Measurements from ENCODE around the gene POLQ.
A peak's percentile ranks its signal among the peaks of the same experiment; 100 is the strongest.
"Not testable (repeated sequence)": the region's sequence is repeated elsewhere in the genome, so short reads cannot be mapped to it uniquely, and the experiment has no call there.

Gene POLQ

DNA sequence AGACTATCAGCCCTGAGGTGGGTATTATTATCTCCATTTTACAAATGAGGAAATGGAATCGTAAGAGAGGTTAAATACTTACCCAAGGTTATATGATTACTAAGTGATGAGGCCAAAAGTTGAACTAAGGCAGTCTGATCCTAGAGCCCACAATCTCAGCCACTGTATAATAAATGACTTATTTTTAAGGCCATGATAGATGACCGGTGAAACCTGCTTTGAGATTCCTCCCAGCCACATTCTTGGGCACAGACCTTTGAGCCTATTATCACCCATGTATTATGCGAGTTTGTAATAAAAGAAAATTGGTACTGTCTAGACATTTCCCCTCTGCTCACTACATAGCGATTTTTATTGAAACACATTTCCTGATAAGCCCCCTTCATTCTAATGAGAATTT, 37.4 kb downstream of the POLQ start:
- no peak for DNase-seq (ENCODE audit: low spot score)

DNA sequence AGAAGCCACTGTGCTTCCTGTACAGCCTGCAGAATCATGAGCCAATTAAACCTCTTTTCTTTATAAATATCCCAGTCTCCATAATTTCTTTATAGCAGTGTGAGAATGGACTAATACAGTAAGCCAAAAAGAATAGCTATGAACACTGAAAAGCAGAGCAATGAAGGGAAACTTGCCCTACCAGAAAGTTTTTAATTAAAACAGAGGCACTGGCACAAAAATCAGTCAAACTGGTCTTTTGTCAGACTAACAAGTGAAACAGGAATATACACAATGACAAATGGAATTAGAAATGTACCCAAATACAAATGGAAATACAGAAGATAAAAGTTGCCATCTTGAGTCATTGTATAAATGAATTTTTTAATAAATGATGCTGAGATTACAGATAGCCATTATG, 40.5 kb downstream of the POLQ start:
- DNase-seq (ENCODE audit: low spot score), result no peak

DNA sequence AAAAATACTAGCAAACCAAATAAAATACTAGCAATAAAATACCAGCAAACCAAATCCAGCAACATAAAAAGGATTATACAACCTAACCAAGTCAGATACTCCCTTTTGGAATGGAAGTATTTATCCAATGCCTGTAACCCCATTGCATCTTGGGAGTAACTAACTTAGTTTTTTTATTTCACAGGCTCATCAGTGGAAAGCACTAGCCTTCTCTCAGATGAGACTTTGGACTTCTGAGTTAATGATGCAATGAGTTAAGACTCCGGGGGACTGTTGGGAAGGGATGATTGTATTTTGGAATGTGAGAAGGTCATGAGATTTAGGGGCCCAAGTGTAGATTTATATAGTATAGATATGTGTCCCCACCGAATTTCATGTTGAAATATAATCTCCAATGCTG, 41.2 kb downstream of the POLQ start:
- no peak for DNase-seq (ENCODE audit: low spot score)

DNA sequence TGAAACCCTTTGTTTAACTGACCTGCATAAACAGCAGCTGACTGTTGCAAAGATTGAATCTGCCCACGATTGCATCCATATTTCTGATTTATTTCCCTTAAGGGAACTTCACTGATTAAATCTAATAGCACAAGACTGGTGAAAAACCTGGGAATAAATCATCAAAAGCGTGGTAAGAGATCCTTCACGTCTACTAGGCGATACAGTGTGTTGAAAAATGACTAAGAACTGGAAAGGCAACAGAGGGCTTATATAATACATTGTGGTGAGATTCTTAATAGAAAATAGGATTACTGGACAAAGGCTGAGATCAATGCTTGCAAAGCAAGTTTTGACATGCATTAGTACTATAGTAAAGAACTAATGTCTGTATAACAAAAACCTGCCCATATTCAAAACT, 49.0 kb downstream of the POLQ start:
- DNase-seq (ENCODE audit: low spot score), result no peak

DNA sequence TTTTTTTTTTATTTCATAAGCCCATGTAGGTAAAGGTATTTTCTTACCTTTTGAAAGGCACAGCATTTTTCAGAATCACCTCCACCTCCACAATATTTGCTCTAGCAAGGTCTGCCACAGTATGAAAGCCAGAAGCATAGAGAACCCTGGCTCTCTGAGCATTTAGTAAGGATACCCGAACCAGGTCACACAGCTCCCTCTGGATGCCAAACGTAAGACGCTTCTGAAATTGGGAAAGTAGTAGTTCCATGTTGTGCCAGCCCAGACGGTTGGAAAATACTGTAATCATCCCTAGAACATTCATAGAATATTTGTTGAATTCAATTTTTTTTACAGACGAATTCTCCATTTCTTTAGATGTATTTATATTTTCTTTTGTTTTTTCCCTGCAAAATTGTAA, 52.4 kb downstream of the POLQ start:
- DNase-seq (ENCODE audit: low spot score), result no peak

DNA sequence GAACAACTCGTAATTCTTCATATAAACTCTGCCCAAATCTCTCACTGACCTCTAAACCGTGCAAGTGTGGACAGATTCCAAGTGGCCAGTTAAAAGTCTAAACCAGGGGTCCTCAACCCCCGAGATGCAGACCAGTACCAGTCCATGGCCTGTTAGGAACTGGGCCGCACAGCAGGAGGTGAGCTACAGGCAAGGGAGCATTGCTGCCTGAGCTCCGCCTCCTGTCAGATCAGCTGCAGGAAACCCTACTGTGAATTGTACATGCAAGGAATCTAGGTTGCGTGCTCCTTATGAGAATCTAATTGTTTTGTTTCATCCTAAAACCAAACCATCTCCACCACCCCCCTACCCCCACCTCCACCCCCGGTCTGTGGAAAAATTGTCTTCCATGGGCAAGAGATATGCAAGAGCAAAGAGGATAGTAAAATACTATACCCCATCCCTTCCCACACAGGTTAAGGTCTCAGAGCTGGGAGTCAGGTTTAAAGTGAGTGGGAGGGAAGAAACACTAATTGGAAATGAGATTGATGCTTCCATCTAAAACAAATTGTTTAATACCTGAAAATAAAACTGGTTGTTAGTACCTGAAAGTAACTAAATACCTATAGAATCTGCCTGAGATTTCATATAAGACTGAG, 54.0 kb downstream of the POLQ start:
- DNase-seq (ENCODE audit: low spot score), result no peak

DNA sequence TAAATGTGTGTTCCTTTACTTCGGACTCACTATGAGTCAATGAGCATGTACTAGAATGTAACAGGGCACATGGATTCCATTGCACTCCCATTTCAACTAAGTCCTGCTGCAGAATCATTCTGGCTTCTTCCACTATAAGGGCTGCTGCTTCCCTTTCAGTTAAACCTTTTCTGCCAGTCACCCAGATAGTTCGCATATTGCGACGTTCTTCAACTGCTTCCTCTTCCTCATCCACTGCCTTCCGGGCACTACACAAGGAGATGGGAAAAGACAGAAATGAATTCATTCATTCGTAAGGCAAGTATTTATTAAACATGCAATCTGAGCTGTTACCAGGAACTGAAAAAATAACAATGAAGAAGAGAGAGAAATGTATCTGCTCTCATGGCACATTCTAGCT, 55.6 kb downstream of the POLQ start:
- no peak for DNase-seq (ENCODE audit: low spot score)

DNA sequence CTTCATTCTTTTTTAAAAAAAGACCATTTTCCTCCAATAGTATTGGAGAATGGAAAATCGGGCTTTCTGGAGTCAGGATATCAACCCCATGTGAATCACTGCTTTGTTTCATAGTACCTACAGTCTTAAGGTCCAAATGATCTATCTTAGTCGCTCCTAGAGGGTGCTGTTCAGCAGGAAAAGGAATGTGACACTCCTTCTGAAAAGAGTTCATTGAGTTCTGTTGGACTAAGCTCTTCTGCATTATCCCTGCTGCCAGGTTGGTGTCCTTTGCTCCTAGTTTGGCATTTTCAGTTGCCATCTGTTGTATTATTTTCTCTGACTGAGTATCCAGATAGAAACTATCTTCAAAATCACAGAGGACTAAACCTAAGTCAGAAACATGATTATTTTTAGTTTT, 57.2 kb downstream of the POLQ start:
- no peak for DNase-seq (ENCODE audit: low spot score)

DNA sequence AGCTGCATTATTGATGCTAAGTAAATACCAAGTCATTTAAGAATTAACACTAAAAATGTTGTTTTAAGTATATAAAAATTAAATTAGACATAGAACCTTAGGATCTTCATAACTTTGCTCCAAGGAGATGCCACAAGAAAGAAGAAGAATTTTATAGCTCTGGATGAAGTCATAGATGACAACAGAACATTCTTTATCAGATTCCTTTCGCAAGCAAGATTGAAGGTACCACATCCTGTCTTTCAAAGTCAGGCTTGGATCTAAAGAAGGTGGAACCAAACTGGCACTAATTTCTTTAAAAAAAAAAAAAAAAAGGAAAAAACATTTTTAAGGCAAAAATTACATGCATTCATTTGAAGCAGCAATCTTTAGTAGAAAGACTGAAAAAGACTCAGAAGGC, 62.5 kb downstream of the POLQ start:
- no peak for DNase-seq (ENCODE audit: low spot score)

DNA sequence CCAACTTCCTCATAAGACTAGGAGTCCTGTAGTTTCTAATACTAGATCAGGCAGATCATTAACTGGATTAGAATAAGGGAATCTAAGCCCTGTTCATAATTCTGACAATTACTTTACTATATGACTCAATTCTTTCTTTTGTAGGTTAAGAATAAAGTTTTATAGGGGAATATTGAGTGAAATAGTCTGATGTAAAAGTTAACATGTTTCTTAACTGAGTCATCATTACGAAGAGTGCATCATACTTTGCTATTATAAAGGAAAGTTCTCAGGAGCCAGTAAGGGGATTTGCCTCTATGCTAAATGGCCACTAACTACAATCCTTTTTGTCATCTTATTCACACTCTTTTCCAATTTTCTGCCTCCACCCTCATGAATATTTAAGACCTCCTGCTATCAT, 63.1 kb downstream of the POLQ start:
- DNase-seq (ENCODE audit: low spot score), result peak; percentile 87

DNA sequence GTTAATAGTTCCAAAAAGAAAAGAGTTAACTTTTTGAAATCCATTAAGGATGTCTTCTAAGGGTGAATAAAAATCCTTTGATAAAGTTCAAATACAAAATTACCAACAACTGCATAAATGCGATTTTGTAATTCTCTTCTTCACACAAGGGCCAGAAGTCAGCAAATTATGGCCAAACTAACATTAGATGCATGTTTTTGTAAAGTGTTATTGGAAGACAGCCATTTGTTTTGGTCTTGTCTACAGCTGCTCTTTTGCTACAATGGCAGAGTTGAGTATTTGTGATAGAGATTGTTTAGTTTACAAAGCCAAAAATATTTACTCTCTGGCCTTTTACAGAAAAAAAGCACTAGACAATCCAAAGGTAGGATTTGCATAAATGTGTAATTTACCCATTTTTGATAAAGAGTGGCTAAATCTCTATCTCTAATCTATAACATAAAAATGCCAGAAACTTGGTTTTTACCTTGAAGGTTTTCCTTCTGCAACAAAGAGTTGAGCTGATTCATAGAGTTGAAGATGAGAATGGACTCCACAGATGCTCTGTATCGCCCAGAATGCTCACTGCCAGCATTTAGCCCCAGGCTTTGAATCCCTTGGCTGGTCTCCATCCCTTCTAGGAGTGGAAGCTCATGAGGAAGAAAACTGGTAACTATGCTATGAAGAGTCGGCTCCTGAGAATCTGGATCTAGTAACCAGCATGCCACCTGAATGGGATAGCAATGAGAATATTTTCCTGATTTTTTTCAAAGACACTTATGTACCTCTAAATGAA, 64.5 kb downstream of the POLQ start:
- no peak for DNase-seq (ENCODE audit: low spot score)

DNA sequence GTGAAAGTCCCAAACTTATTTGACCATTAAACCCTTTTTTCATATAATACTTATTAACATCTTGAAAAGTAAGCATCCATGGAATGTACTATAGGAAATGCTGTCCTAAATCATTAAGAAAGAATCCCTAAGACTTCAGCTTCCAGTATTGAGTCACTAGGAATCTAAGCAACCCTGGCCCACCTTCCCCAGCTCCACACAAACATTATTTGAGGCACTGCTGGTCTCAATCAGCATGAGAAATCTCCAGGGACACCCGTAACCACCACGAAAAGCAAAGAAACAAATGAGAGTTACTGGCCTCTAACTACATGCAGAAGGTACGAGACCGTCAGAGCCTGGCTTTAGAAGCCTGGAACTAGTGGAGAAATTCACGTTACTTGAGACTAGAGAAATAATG, 68.2 kb downstream of the POLQ start:
- no peak for DNase-seq (ENCODE audit: low spot score)

DNA sequence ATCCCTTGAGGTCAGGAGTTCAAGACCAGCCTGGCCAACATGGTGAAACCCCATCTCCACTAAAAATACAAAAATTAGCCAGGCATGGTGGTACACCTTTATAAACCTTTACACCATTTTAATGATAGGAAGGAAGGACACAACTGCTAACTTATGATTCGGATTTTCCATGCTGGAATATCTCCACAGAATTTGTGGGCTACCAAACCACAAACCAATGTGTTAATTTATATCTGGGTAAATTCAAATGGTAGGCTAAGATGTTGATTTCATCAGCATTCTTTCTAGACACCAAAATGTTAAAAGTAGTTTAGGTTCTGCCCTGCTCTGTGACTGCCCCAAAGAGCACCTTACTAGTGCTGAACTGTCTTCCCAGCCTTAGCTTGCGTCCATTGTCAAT, 72.8 kb downstream of the POLQ start:
- DNase-seq (ENCODE audit: low spot score), result no peak

DNA sequence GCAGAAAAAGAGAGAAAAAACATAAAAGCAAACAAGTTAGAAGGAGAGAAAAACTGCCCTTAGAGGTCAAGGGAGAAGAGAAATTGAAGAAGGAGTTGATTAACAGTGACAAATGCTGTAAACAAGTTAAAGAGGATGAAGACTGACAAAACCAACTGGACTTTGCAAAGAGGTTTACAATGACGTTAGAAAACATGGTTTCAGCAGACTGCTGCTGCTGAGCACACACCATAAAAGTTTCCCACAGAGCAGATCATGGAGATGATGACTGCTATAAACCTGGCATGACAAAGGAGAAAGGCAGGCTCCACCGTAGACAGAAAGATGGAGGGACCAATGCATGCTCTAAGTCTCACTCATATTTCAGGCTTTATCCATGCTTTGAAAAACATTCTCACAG, 78.7 kb downstream of the POLQ start:
- DNase-seq (ENCODE audit: low spot score), result no peak

DNA sequence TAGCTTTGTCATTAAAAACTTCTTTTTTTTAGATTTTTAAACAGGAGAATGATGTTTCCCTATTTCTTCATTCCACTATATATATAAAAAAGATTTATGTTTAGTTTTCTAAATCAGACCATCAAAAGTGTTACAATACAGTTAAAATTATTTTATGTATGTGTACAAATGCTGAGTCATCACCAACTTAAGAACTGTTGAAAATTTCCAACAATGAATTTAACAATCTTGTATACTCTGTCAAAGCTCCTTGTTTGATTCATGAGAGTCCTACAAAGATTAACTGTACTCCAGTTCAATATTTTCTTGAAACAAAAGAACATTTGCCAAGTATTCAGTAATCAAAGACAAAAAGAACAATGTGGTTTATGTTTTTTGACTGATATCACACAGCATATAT, 82.0 kb downstream of the POLQ start:
- DNase-seq (ENCODE audit: low spot score), result no peak

DNA sequence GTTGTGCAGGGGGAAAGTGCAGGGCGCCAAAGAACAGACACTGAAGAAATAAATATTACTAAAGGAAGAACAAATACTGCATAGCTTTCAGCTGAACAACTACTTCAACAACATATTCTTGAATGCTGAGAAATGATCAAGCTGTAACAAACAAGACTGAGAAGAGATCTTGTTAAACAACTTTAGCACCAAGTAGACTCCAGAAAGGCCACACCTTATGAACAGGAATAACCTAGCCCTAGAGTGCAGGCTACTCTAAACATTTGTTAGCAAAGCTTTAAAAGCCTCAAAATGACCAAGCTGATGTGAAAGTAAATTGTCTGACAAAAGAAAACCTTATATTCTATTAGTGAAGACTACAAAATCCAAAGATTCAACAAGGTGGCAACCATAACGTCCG, 83.2 kb downstream of the POLQ start:
- DNase-seq (ENCODE audit: low spot score), result no peak

DNA sequence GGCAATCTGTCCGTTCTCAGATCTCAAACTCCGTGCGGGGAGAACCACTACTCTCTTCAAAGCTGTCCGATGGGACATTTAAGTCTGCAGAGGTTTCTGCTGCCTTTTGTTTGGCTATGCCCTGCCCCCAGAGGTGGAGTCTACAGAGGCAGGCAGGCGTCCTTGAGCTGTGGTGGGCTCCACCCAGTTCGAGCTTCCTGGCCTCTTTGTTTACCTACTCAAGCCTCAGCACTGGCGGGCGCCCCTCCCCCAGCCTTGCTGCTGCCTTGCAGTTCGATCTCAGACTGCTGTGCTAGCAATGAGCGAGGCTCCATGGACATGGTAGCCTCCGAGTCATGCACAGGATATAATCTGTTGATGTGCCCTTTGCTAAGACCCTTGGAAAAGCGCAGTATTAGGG, 94.0 kb downstream of the POLQ start:
- DNase-seq (ENCODE audit: low spot score), result not testable (repeated sequence)

DNA sequence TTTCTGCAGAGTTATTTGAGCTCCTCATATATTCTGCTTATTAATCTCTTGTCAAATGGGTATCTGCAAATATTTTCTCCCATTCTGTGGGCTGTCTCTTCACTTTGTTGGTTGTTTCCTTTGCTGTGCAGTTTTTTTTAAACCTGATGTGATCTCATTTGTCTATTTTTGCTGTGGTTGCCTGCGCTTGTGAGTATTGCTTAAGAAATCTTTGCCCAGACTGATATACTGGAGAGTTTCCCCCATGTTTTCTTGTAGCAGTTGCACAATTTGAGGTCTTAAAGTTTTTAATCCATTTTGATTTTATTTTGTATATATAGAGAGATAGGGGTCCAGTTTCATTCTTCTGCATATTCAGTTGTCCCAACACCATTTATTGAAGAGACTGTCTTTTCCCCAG, 102.3 kb downstream of the POLQ start:
- DNase-seq (ENCODE audit: low spot score), result no peak

DNA sequence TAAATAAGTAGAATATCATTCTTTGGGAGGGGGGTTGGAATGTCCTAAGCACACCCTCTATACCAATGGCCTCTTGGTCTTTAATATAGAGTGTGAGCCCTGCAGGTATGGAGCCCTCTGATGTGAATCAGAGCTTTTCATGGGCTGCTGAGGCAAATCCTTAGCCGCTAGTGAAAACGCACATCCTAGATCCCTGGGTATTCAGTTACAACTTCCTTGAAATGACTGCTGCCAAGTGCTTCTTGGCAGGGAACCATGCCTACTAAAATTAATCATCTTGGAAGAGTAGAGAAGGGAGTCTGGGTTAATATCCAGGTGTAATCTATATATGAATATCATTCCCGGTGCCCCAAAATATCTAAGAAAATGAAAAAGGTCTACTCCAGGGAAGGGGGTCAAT, 109.1 kb downstream of the POLQ start:
- no peak for DNase-seq (ENCODE audit: low spot score)

DNA sequence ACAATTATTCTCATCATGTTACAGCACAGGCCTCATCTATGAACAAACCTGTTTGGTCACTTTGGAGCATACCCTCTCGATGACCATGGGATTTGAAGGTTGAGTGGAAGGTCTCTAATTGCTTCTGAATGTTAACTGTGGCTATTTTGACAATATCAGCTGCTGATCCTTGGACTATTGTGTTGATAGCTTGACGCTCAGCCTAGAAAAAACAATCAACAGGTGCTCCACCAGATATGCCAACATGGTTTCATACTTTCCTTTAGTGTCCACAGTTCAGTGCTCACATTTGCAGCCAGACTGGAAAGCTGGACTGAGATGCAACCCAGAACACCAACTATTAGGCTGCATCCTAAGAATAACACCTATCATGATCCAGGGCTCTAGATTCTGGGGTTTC, 109.7 kb downstream of the POLQ start:
- no peak for DNase-seq (ENCODE audit: low spot score)

DNA sequence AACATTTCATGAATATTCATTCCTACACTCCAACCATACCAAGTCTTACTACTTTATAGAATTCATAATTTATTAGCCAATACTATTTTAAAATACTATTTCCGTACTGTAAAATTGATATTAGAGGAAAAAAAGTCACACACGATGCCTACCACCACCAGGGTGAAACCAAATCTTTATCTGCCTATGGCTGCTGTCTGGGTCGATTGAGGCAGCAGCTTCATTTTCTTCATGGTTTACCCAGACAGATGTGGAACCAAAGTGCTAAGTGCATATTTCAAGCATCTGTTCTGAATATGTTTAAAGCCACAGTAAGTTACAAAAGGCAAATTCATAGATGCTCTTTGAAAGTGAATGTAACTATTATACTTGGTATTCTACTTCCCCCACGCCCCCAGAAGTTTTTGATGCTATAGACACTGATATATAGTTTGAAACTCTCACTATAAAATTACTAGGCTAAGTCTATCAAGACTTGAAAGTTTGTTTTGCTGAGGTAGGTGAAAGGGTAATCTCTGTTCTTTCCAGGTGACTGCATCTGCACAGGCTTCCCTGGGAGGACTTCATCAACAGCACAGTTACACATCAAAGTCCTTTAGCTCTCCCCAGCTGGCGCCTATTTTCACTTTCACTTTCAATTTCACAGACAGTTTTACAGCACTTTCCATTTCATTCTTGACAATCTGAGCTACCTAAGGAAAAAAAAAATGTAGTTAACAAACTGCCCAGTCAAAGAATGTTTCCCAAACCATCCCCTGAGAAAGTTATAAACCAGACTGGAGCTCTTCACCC, 113.9 kb downstream of the POLQ start:
- DNase-seq (ENCODE audit: low spot score), result no peak

DNA sequence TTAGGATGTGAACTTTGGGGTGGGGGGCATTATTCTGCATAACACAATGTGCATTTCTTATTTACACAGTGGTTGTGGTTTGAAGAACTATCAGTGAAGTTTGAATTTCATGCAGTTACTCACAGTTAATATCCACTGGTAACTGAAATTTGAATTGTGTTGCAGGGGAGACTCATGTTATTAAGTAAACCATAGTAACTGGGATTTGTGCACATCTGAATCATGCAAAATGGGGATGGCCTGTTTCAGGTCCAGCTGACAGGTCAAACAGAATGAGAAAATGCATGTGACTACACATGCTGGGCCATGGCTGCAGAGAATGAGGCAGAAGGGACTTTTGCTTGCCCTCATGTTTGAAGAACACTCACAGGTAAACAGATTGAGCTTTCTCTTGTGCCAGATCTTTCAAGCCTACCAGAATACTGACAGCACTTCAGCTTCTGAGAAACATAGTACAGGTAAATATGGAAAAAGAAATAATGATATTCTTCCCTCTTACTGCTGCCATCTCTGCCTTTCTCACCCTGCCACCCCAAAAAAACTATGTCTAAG, 115.0 kb downstream of the POLQ start:
- DNase-seq (ENCODE audit: low spot score), result no peak

DNA sequence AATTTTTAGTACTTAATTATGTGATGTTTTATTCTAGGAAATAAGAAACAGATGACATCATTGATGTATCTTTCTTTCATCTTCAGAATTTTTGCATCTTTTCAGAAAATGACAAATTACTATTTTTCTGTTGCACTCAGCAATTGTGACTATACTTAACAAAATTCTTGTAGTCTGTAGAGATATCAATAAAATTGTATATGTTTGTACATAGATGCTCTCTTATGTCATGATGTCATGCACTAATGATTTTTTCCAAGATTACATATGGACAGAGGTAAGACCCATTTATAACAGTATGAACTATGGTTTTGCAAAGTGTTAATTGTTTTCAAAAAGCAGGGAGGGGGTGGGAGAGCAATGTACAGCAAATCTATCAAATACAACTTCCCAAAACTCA, 121.2 kb downstream of the POLQ start:
- DNase-seq (ENCODE audit: low spot score), result no peak
